Breast epithelium (tissue), 3 donors: ENCODE results near the gene CDC20.

Source experiments
- CTCF ChIP-seq, 3 donors: fragments of 450-650 bp; IDR thresholded peaks; one replicate each; pipeline ENCODE4 v1.5.1; 2016 to 2017; ENCODE audit warnings: antibody characterized with exemption in 3 of 3, mild to moderate bottlenecking in 3 of 3, moderate library complexity in 3 of 3
- POLR2A ChIP-seq: fragments of 450-650 bp; IDR thresholded peaks from one replicate; pipeline ENCODE4 v1.6.1; 2016; ENCODE audit warnings: antibody characterized with exemption, mild to moderate bottlenecking, moderate library complexity
- POLR2AphosphoS5 ChIP-seq, 3 donors: sonication (generic); formaldehyde crosslinking; IDR thresholded peaks; one replicate each; pipeline ENCODE4 v1.6.1; 2017; ENCODE audit warnings: antibody characterized with exemption in 3 of 3

GRCh38 chr1:43368646-43369020 is 9.9 kb downstream of the CDC20 start:
- TF ChIP-seq POLR2AphosphoS5 (IDR thresholded peaks at IDR 0.05) (no peak), CTCF (IDR thresholded peaks at IDR 0.05) (no peak), POLR2A (no peak)
